Central memory CD4-positive, alpha-beta T cell (primary cell): ENCODE data around the gene DIRAS1.

Experiments used
- DNase-seq: peaks from one replicate; pipeline ENCODE4 v3.0.0; 2022

Gene DIRAS1

DNA sequence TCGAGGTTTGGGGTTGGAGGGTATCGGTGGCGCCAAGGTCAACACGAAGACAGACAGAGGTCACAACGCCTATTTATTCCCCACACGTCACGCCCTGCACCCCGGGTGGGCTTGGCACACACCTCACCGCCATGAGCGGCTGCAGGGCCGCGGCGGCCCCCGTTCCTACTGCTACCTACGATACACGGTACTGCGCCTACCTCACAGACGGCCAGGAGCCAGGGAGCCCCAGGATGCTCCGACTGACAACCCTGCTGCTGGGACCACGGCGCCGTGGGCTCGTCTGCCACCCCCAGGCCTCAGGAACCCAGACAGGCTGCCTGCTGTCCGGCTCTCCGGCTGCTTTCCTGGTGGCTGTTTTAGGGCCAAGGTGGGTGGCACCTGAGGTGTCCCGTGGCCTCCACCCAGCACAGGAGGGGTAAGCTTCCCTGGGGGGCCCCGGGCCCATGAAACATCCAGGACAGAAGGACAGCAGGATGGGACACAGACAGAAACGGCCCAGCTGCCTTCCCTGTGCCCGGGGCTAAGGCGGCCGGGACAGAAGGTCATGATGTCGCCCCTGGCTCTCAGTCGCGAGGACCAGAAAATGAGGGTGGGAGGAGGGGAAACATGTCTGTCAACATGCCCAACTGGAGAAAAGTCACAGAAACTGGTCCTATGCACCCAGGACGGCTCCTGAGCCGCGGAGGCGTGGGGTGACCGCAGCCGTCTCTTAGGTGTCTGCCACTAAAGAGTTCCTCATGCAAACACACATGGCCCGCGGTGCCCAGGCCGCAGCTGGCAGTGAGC lies 33.7 kb upstream of the DIRAS1 start:
- no peak for DNase-seq

- no peak for DNase-seq
Observed at GRCh38 chr19:2751438-2751830, 30.3 kb upstream of the DIRAS1 start.

DNA sequence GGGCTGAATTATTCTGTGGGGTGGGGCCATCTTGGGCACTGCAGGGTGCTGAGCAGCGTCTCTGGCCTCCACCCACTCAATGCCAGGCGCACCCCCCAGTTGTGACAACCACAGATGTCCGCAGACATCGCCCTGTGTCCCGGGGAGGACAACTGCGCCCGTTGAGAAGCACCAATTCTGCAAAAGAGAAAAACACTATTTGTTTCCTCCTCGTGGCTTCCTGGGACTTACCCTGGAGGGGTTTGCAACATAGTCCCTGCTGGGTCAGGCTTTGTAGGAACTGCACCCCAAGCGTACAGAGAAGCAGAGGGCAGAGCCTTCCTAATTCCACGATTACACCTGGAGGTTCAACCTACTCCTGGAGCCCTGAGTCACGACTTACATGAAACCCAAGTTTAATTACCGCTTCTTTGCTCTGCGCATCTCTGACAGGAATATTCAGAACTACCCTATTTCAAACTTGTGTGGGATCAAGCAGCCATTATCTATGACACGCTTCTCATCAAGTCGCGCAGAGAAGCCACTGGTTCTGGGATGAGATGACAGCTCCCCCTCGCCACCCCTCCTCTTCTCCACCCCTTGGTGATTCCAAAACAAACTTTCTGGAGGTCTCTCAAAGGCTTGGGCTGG lies 29.8 kb upstream of the DIRAS1 start:
- no peak for DNase-seq

DNA sequence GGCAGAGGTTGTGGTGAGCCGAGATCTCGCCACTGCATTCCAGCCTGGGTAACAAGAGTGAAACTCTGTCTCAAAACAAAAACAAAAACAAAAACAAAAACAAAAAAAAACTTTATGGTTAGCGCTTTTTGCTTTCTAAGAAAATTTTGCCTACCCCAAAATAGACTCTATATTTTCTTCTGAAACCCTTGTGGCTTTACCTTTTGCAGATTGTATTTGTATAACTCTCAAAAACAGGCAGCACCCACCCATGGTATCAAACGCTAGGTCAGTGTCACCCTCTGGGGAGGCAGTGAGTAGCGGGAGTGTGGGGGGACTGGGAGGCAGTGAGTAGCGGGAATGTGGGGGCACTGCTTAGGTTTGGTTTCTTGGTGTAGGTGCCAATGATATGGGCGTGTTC lies 26.2 kb upstream of the DIRAS1 start:
- DNase-seq = no peak

DNA sequence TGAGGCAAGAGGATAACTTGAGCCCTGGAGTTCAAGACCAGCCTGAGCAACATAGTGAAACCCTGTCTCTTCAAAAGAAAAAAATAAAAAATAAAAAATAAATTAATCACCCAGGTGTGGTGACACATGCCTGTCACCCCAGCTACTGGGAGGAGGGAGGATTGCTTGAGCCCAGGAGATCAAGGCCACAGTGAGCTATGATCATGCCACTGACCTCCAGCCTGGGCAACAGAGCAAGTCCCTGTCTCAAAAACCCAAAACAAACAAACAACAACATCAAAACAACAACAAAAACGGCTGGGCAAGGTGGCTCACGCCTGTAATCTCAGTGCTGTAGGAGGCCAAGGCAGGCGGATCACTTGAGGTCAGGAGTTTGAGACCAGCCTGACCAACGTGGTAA lies 22.9 kb upstream of the DIRAS1 start:
- no peak for DNase-seq

DNA sequence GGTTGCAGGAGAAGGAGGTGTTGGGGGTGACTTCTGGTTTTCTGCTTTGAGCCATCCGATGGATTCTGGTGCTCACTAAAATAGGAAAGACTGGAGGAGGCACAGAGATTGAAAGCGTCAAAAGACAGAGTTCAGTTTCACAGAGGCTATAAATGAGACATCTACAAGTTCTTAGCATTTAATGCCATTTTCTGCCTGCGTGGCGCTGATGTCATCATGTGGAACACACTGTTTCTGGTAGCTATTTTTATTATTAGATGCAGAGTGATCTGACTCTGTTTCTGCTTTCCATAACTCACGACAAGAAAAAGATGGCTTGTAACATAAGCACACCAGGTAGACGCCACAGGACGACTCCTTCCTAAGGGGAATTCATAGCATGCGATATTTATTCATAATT lies 21.9 kb upstream of the DIRAS1 start:
- DNase-seq = no peak

- no peak for DNase-seq
Observed at GRCh38 chr19:2740314-2740656, 19.1 kb upstream of the DIRAS1 start.

DNA sequence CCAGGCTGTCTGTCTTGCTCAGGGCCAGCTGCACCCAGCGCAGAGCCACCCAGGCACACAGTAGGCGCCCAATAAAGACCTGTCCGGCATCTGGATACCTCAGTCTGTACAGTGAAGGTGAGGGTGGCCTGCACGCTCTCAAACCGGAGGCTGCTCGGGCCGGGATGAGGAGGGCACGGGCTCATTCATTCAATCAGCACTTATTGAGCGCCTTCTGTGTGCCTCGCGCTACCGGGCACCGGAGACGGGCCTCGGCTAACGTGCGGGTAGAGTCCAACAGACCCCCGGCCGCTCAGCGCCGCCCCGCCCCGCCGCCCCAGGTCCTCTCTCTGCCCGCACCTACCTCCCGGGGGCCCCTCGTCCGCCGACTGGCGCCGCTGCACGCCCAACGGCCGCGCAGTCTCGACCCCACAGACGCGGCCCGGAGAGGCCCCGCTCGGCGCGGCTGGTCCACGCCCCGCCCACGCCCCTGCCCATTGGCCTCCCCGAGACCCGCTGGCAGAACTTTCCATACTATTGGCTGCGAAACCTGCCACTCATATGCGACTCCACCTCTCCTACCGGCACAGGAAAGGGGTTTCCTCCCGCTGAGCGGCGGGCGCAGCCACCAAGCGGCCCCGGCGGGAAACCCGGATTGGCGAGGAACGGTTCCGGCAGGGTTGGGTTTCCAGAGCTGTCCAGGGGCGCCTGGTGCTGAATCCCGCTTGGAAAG lies 18.6 kb upstream of the DIRAS1 start, which contains the start of gene SLC39A3:
SLC39A3 (minus strand) TSS at position 416 of the 712 bp plus-strand sequence. CDS start 2,760 bp downstream, outside the sequence.
- peak; percentile 97 for DNase-seq

- no peak for DNase-seq
Observed at GRCh38 chr19:2736550-2737190, 15.5 kb upstream of the DIRAS1 start.

DNA sequence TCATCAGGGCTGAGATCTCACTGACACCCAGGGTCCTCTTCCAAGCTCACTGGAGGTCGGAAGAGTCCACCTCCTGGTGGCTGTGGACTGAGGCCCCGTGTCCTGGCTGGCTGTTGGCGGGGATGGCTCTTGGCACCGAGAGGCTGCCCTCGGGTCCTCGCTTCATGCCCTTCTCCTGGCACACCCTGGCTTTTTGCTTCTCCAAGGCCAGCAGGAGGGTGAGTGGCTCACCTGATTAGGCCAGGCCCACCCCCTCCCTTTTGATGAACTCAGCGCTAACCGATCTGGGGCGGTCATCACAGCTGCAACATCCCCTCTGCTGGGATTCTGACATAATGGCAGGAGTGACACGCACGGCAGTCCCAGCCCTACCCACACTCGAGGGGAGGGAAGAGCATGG lies 14.2 kb upstream of the DIRAS1 start:
- no peak for DNase-seq

DNA sequence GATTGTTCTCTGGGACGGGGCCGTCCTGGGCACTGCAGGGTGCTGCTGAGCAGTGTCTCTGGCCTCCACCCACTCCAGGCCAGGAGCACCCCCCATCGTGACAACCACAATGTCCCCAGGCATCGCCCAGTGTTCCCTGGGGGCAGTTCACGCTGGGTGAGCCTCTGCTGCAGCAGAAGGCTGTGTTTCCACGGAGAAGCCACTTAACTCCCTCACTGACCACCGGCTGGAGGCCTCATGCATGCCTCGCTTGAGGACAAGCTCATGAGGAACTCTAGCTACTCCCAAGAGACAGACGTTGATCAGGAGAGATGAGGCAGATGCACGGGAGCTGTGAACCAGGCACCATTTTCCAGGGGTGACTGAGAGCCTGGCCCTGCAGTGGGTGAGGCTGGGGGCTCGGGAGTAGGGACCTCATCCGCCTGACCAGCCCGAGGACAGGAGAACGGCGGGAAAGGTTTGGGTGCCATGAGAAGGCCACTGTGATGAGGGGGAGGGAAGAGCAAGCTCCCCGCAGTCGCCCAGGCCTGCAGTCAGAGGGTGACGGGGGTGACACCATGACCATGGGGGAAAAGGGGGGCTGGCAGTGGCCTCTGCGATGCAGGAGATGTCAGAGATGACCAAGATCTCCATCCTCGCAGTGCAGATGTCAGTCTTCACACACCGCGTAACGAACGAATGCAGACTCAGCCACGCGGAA lies 13.6 kb upstream of the DIRAS1 start:
- no peak for DNase-seq

- DNase-seq = no peak
Observed at GRCh38 chr19:2733930-2734588, 12.9 kb upstream of the DIRAS1 start.

- no peak for DNase-seq
Observed at GRCh38 chr19:2732883-2733282, 11.7 kb upstream of the DIRAS1 start.

DNA sequence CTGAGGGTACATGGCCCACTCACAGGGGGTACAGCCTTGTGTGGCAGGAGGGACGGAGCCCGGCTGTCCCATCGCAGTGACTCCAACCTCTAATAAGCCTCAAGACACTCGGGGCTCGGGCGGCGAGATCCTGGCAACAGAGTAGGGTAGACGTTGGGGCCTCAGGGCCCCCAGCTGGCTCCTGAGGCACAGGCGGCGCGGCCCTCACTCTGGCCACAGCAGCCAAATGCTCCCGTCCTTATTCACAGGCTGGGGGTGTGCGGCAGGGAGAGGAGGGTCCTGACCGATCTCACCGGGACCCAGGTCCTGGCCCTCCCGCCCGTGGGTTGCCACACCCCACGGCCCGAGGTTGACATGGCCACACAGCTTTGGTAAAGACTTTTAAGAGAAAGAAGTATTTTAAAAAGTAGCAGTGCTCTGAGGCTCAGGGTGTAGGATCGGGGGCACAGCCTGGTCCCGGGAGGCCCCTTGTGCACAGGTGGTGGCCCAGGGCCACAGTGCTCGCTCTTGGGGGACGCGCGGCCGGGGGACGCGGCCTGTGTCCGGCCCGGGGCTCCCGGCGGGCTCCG lies 11.1 kb upstream of the DIRAS1 start:
- no peak for DNase-seq

- DNase-seq = no peak
Observed at GRCh38 chr19:2731181-2731995, 10.2 kb upstream of the DIRAS1 start.

DNA sequence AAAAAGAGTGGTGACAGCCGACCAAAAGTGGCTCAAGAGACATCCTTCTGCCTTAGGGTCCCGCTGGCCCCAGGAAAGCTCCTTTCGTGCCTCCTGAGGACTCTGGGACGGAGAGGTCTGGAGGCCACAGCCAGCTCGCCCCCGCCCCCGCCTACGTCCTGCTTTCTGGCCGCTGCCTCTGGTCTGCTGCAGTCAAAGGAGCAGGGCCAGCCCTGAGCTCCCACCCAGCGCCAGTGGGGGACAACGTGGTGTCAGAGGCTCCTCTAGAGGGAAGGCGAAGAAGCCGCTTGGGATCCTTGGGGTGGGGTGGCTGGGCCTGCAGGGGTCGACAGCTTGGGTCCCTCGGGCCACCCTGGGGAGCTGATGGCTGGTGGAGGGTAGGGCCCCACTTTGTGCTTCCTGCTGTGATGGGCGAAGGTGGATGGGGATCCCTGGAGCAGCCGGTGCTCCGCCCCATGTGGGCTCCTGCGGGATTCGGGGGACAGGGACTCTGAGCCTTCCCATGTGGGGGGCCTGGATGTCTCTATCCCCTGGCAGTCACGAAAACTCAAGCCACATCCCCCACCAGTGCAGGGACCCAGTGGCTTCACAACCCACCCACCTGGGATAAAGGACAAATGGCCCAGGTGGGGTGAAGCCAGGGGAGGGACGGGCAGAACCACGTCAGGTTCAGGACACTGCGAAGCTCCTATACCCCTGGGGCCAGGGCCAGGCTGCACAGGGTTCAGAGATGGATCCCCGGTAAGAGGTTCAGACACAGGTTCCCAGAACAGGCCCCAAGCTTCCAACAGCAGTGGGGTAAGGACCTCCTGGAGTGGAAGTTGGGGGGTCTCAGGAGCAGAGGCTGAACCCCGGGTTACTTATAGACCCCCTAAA lies 9.0 kb upstream of the DIRAS1 start:
- DNase-seq = no peak

- no peak for DNase-seq
Observed at GRCh38 chr19:2728783-2729387, 7.7 kb upstream of the DIRAS1 start.

DNA sequence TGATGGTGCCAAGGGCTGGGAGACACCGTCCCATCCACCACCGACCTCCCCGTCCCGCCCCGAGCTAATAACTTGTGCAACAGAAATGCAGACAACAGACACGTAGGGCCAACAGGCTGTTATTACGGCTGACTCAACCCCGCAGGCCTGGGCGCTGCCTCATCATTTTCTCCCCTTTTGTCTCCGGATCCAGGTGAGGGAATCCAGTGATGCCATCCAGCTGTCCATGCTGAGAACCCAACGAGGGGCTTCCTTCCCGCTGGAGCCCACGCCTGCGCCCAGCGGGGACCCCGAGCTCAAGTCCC lies 6.4 kb upstream of the DIRAS1 start:
- DNase-seq = no peak

GRCh38 chr19:2726904-2727639 lies 5.9 kb upstream of the DIRAS1 start:
- DNase-seq = no peak
